OCI-LY3 (cell line): Measurements from ENCODE around the gene NPB.

Source experiments
- H2AFZ ChIP-seq: fragments of 200-600, 300-600 bp; shearing (Covaris generic); 2 replicates; pipeline ENCODE4 v1.6.0; 2014; ENCODE audit warnings: antibody characterized with exemption, low read depth, low read length
- H3K27ac ChIP-seq: fragments of 200-600, 300-600 bp; sonication (generic); 2 replicates; pipeline ENCODE4 v1.5.1; 2014; ENCODE audit warnings: mild to moderate bottlenecking, low read length, moderate library complexity, mixed read lengths
- H3K27me3 ChIP-seq: fragments of 200-600, 300-600 bp; sonication (generic); 2 replicates; pipeline ENCODE4 v1.6.1; 2014; ENCODE audit warnings: low read depth, low read length, mixed read lengths
- H3K36me3 ChIP-seq: fragments of 200-600, 300-600 bp; sonication (generic); replicated peaks from 2 replicates; pipeline ENCODE3; 2014; ENCODE audit warnings: low read depth, low read length, mixed read lengths
- H3K4me1 ChIP-seq: fragments of 300-600, 200-600 bp; sonication (generic); 2 replicates; pipeline ENCODE4 v1.6.1; 2014; ENCODE audit warnings: low read length, mixed read lengths
- H3K4me2 ChIP-seq: fragments of 200-600, 300-600 bp; sonication (generic); 2 replicates; pipeline ENCODE4 v1.6.1; 2014; ENCODE audit warnings: low read length, mixed read lengths
- H3K4me3 ChIP-seq: fragments of 300-600, 200-600 bp; sonication (generic); 2 replicates; pipeline ENCODE4 v1.5.1; 2014; ENCODE audit warnings: antibody characterized with exemption, mild to moderate bottlenecking, low read length, moderate library complexity
- H3K79me2 ChIP-seq: fragments of 300-600, 200-600 bp; shearing (Covaris generic); 2 replicates; pipeline ENCODE4 v1.6.1; 2014; ENCODE audit warnings: mild to moderate bottlenecking, low read length, mixed read lengths
- H3K9ac ChIP-seq: fragments of 300-600, 200-600 bp; shearing (Covaris generic); 2 replicates; pipeline ENCODE4 v1.6.0; 2014; ENCODE audit warnings: mild to moderate bottlenecking, low read length, moderate library complexity
- H3K9me3 ChIP-seq: fragments of 200-600, 300-600 bp; shearing (Covaris generic); 2 replicates; pipeline ENCODE4 v1.6.1; 2014; ENCODE audit warnings: low read length, mixed read lengths; ENCODE audit not compliant: insufficient read depth
- H4K20me1 ChIP-seq: fragments of 200-600, 300-600 bp; sonication (generic); 2 replicates; pipeline ENCODE4 v1.6.1; 2016; ENCODE audit warnings: low read length, mixed read lengths; ENCODE audit not compliant: insufficient read depth
- EZH2phosphoT487 ChIP-seq: fragments of 200-600 bp; shearing (Covaris generic); IDR thresholded peaks from 2 replicates; pipeline ENCODE4 v1.6.1; 2018; ENCODE audit warnings: antibody characterized with exemption, mixed run types, low read depth
- TF ChIP-seq, protein P1 (sequence below): fragments of 200-600, 300-600 bp; sonication (generic); IDR thresholded peaks from 2 replicates; pipeline ENCODE4 v1.5.1; 2014; ENCODE audit warnings: antibody characterized with exemption, low read length, low read depth

The NPB gene

DNA sequence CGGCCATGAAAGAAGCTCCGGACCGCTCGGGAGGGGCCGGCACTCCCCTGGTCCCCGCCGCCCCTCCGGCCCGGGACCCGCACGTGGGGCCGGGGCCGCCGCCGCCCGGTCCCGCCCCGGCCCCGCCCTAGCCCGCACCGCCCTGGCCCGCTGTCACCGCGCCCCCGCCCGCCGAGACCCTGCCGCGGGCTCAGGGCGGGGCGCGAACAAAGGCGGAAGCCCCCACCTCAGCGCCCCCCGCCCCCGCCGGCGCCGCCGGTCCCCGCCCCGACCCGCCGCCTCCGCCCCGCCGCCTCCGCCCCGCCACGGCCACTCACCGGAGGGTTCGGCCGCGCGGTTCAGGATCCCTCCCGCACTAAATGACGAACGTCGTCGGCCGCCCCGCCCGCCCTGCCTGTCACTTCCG is 31.1 kb upstream of the NPB start, which contains the start of gene ARHGDIA:
TSS of gene ARHGDIA (minus strand) at position 357 of the 406 bp plus-strand sequence. CDS start 1,407 bp downstream, outside the sequence.
- H3K4me1 ChIP-seq = peaks cover 35% of the 10 kb centered on the region
- H3K4me2 ChIP-seq = peak within 1 kb of the TSS; percentile 94
- peak within 1 kb of the TSS; percentile 97 for H3K9ac ChIP-seq
- H3K4me3 ChIP-seq = peak within 1 kb of the TSS; percentile 80
- H3K27me3 ChIP-seq = no peaks in the 10 kb centered on the region
- peak within 1 kb of the TSS; percentile 83 for H3K27ac ChIP-seq
- no peak for TF ChIP-seq EZH2phosphoT487
- TF ChIP-seq, protein P1, sequence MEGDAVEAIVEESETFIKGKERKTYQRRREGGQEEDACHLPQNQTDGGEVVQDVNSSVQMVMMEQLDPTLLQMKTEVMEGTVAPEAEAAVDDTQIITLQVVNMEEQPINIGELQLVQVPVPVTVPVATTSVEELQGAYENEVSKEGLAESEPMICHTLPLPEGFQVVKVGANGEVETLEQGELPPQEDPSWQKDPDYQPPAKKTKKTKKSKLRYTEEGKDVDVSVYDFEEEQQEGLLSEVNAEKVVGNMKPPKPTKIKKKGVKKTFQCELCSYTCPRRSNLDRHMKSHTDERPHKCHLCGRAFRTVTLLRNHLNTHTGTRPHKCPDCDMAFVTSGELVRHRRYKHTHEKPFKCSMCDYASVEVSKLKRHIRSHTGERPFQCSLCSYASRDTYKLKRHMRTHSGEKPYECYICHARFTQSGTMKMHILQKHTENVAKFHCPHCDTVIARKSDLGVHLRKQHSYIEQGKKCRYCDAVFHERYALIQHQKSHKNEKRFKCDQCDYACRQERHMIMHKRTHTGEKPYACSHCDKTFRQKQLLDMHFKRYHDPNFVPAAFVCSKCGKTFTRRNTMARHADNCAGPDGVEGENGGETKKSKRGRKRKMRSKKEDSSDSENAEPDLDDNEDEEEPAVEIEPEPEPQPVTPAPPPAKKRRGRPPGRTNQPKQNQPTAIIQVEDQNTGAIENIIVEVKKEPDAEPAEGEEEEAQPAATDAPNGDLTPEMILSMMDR = no peak
- H4K20me1 ChIP-seq = peaks cover 25% of the 10 kb centered on the region
- H3K79me2 ChIP-seq = peaks cover 43% of the 10 kb centered on the region
- H3K9me3 ChIP-seq = no peaks in the 10 kb centered on the region
- H3K36me3 ChIP-seq = peaks cover 26% of the 10 kb centered on the region
- H2AFZ ChIP-seq = 0 out of 2 replicates have a peak within 1 kb of the TSS, but pooled peaks have one; percentile 28

DNA sequence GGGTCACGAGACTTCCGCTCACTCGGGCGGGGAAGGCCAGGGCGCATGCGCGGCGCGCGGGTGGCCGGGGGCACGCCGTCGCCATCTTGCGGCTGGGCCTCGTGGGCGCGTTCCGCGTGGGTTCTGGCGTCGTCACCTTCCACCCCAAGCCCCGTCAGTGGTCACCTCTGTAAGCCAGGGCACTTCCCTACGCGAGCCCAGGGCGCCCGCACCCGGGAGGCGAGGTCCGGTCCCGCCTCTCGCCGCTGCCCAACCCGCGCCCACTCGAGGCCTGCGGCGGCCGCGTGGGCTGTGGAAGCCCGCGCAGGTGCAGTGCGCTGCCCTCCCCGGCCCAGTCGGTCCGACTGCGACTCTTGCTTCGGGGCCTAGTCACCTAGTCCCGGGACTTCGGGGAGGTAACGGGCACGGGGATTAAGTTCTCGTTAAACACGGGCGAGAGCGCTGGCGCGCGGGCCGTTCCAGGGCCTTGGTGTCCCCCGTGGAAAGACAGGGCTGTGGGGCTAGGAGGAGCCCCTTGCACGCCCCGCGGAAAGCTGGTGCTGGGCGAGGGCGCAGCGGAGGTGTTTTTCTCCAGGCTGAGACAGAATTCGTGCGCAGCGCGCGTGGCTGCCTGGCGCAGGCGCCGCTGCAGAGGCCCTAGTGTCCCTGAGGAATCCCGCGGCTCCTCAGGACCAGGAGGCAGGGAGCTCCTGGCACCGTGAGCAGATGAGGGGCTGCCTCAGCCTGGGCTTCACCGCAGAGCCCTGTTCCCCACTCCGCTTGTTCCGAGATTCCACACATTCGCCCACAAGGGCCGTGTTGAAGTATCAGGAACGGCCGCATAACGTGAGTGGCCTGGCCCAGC is 30.4 kb upstream of the NPB start:
- H4K20me1 ChIP-seq = peaks cover 23% of the 10 kb centered on the region
- peak overlapping the region; percentile 70 for H3K4me2 ChIP-seq
- peak overlapping the region; percentile 83 for H3K27ac ChIP-seq
- H3K4me1 ChIP-seq = peaks cover 32% of the 10 kb centered on the region
- TF ChIP-seq, protein P1 = peak; percentile 17
- TF ChIP-seq EZH2phosphoT487 = no peak
- H3K9ac ChIP-seq = peak overlapping the region; percentile 96
- peak overlapping the region; percentile 80 for H3K4me3 ChIP-seq
- H3K9me3 ChIP-seq = no peaks in the 10 kb centered on the region
- H2AFZ ChIP-seq = 0 out of 2 replicates have a peak overlapping the region, but pooled peaks have one; percentile 28
- H3K36me3 ChIP-seq = peaks cover 26% of the 10 kb centered on the region
- H3K79me2 ChIP-seq = peaks cover 43% of the 10 kb centered on the region
- H3K27me3 ChIP-seq = no peaks in the 10 kb centered on the region

GRCh38 chr17:81877569-81877968 is 24.5 kb upstream of the NPB start:
- TF ChIP-seq EZH2phosphoT487 = no peak
- TF ChIP-seq, protein P1 = no peak
- H3K27ac ChIP-seq = no peak overlapping the region
- H4K20me1 ChIP-seq = no peaks in the 10 kb centered on the region
- H3K79me2 ChIP-seq = peaks cover 11% of the 10 kb centered on the region
- no peak overlapping the region for H3K4me3 ChIP-seq
- H3K9me3 ChIP-seq = no peaks in the 10 kb centered on the region
- H3K4me1 ChIP-seq = peaks cover 12% of the 10 kb centered on the region
- H3K4me2 ChIP-seq = no peak overlapping the region
- peaks cover 28% of the 10 kb centered on the region for H3K36me3 ChIP-seq
- no peaks in the 10 kb centered on the region for H3K27me3 ChIP-seq
- no peak overlapping the region for H2AFZ ChIP-seq
- no peak overlapping the region for H3K9ac ChIP-seq

GRCh38 chr17:81878294-81878693 is 23.7 kb upstream of the NPB start:
- H3K36me3 ChIP-seq = peaks cover 25% of the 10 kb centered on the region

More at GRCh38 chr17:81878294-81878693, 23.7 kb upstream of the NPB start:
- H3K27me3 ChIP-seq = no peaks in the 10 kb centered on the region
- peaks cover 4% of the 10 kb centered on the region; the same call in 1 of the 2 replicates for H3K79me2 ChIP-seq
- TF ChIP-seq, protein P1 = no peak
- no peak for TF ChIP-seq EZH2phosphoT487
- H3K9ac ChIP-seq = no peak overlapping the region
- no peak overlapping the region for H2AFZ ChIP-seq
- H3K4me2 ChIP-seq = no peak overlapping the region
- H3K9me3 ChIP-seq = no peaks in the 10 kb centered on the region
- no peak overlapping the region for H3K4me3 ChIP-seq
- no peak overlapping the region for H3K27ac ChIP-seq
- peaks cover 5% of the 10 kb centered on the region; the same call in 1 of the 2 replicates for H3K4me1 ChIP-seq
- H4K20me1 ChIP-seq = no peaks in the 10 kb centered on the region
